ENCODE data around the gene PLSCR2. TPM values are rescaled to one million over a fixed set of nuclear protein-coding genes. Genes with fewer than 3 reads are reported as not detected.
"Not testable (repeated sequence)": the region's sequence is repeated elsewhere in the genome, so short reads cannot be mapped to it uniquely, and the experiment has no call there.

PLSCR2 gene
- total RNA-seq, 1 experiment from 2014 or later = 2.9 TPM

DNA sequence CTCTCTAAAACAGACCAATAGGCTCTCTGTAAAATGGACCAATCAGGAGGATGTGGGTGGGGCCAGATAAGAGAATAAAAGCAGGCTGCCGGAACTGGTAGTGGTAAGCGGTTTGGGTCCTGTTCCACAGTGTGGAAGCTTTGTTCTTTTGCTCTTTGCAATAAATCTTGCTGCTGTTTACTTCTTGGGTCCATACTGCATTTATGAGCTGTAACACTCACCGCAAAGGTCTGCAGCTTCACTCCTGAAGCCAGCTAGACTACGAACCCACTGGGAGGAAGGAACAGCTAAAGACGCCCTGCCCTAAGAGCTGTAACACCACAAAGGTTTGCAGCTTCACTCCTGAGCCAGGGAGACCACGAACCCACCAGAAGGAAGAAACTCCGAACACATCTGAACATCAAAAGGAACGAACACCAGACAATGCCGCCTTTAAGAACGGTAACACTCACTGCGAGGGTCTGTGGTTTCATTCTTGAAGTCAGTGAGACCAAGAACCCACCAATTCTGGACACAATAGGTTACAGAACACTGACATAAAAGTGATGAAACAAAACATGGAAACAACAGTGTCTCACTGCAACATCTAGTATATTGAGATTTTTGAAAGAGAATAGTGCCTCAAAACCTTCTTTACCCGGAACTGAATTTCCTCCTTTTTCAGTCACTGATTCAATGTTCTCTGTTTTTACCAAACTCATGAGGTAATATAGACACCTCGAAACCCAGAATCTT, 28.8 kb upstream of the PLSCR2 start:
- peaks cover 6% of the 10 kb centered on the region for H3K9me3 Mint-ChIP-seq (ENCODE audit: low read depth, unreplicated experiment)
- H3K36me3 Mint-ChIP-seq (ENCODE audit: insufficient read depth, unreplicated experiment) = peaks cover 21% of the 10 kb centered on the region
- intact Hi-C loops (cut with micrococcal nuclease; ENCODE audit: unreplicated experiment) = no loop called here
- H3K27ac Mint-ChIP-seq (ENCODE audit: unreplicated experiment) = no peak overlapping the region
- TF ChIP-seq, protein P1, sequence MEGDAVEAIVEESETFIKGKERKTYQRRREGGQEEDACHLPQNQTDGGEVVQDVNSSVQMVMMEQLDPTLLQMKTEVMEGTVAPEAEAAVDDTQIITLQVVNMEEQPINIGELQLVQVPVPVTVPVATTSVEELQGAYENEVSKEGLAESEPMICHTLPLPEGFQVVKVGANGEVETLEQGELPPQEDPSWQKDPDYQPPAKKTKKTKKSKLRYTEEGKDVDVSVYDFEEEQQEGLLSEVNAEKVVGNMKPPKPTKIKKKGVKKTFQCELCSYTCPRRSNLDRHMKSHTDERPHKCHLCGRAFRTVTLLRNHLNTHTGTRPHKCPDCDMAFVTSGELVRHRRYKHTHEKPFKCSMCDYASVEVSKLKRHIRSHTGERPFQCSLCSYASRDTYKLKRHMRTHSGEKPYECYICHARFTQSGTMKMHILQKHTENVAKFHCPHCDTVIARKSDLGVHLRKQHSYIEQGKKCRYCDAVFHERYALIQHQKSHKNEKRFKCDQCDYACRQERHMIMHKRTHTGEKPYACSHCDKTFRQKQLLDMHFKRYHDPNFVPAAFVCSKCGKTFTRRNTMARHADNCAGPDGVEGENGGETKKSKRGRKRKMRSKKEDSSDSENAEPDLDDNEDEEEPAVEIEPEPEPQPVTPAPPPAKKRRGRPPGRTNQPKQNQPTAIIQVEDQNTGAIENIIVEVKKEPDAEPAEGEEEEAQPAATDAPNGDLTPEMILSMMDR (IDR thresholded peaks at IDR 0.05; ENCODE audit: unreplicated experiment) = no peak
- no TSS peak for BruUV-seq (replicated peaks)
- peaks cover 10% of the 10 kb centered on the region for H3K4me1 Mint-ChIP-seq (ENCODE audit: low read depth, unreplicated experiment)
- CTCF ChIA-PET = no interaction called here
- H3K4me3 Mint-ChIP-seq (ENCODE audit: low read depth, unreplicated experiment) = no peak overlapping the region
- no peaks in the 10 kb centered on the region for H3K27me3 Mint-ChIP-seq (ENCODE audit: unreplicated experiment)
- DNase-seq = no peak

DNA sequence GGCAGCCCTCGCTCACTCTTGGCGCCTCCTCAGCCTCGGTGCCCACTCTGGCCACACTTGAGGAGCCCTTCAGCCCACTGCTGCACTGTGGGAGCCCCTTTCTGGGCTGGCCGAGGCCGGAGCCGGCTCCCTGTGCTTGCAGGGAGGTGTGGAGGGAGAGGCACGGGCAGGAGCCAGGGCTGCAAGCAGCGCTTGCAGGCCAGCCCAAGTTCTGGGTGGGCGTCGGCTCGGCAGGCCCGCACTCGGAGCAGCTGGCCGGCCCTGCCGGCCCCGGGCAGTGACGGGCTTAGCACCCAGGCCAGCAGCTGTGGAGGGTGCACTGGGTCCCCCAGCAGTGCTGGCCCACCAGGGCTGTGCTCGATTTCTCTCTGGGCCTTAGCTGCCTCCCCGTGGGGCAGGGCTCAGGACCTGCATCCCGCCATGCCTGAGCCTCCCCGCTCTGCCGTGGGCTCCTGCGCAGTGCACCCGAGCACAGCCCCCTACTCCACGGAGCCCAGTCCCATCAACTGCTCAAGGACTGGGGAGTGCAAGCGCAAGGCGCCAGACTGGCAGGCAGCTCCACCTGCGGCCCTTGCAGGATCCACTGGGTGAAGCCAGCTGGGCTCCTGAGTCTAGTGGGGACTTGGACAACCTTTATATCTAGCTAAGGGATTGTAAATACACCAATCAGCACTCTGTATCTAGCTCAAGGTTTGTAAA, 27.9 kb upstream of the PLSCR2 start:
- H3K4me3 Mint-ChIP-seq (ENCODE audit: low read depth, unreplicated experiment); H3K9me3 Mint-ChIP-seq (ENCODE audit: low read depth, unreplicated experiment); intact Hi-C loops (cut with micrococcal nuclease; ENCODE audit: unreplicated experiment); H3K27ac Mint-ChIP-seq (ENCODE audit: unreplicated experiment); DNase-seq; H3K4me1 Mint-ChIP-seq (ENCODE audit: low read depth, unreplicated experiment); H3K27me3 Mint-ChIP-seq (ENCODE audit: unreplicated experiment); BruUV-seq (replicated peaks); CTCF ChIA-PET: not testable (repeated sequence)
- peaks cover 13% of the 10 kb centered on the region for H3K36me3 Mint-ChIP-seq (ENCODE audit: insufficient read depth, unreplicated experiment)

DNA sequence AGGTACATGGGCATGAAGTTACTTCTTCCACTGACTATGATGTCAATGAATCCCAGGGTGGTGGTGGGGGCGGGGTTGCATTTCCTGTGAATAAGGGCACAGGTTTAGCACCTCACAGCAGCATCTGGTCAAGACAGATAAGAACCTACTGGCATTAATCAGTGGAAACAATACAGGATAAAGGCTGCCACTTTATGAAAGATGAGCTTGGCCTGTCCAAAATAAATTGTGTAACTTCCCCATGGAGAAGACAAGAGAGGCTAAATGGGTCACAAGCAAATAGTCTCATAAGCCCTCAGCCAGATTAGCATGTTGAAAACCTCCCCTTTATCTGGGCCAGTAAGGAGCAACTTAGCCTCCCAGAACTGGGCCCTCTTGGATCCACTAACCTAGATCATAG, 27.4 kb upstream of the PLSCR2 start:
- CTCF ChIA-PET = interaction anchor here (1.1 kb wide), 1 partner anchor 10 kb away, joined by 3 read pairs; no protein-coding TSS in a partner anchor
- H3K4me1 Mint-ChIP-seq (ENCODE audit: low read depth, unreplicated experiment) = no peaks in the 10 kb centered on the region
- no peak for DNase-seq
- no TSS peak for BruUV-seq (replicated peaks)
- intact Hi-C loops (cut with micrococcal nuclease; ENCODE audit: unreplicated experiment) = no loop called here
- TF ChIP-seq, protein P1 (IDR thresholded peaks at IDR 0.05; ENCODE audit: unreplicated experiment) = no peak
- no peaks in the 10 kb centered on the region for H3K27me3 Mint-ChIP-seq (ENCODE audit: unreplicated experiment)
- no peak overlapping the region for H3K27ac Mint-ChIP-seq (ENCODE audit: unreplicated experiment)
- no peak overlapping the region for H3K4me3 Mint-ChIP-seq (ENCODE audit: low read depth, unreplicated experiment)
- H3K9me3 Mint-ChIP-seq (ENCODE audit: low read depth, unreplicated experiment) = peaks cover 2% of the 10 kb centered on the region
- H3K36me3 Mint-ChIP-seq (ENCODE audit: insufficient read depth, unreplicated experiment) = peaks cover 12% of the 10 kb centered on the region

DNA sequence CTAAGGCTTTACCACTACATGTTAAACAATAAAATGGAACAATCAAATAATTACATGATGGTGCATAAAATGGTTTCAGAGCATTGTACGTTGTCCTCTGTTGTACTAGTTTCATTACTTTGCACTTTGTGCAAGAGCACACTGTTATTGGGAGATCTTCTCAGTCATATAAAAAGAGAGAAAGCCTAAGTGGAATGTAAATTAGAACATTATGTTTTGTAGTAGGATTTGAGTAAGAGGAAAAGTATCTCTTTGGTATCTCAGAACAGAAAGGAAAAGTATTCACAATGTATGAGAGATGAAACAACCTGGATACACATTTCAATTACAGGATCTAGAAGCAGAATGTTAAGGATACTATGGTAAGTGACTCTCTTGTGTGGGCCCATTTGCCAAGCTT, 26.9 kb upstream of the PLSCR2 start:
- BruUV-seq (replicated peaks) = no TSS peak
- H3K27ac Mint-ChIP-seq (ENCODE audit: unreplicated experiment) = no peak overlapping the region
- H3K4me3 Mint-ChIP-seq (ENCODE audit: low read depth, unreplicated experiment) = no peak overlapping the region
- peaks cover 12% of the 10 kb centered on the region for H3K36me3 Mint-ChIP-seq (ENCODE audit: insufficient read depth, unreplicated experiment)
- no peaks in the 10 kb centered on the region for H3K4me1 Mint-ChIP-seq (ENCODE audit: low read depth, unreplicated experiment)
- no peak for DNase-seq
- CTCF ChIA-PET = interaction anchor here (1.1 kb wide), 1 partner anchor 10 kb away, joined by 3 read pairs; no protein-coding TSS in a partner anchor
- H3K27me3 Mint-ChIP-seq (ENCODE audit: unreplicated experiment) = no peaks in the 10 kb centered on the region
- intact Hi-C loops (cut with micrococcal nuclease; ENCODE audit: unreplicated experiment) = no loop called here
- peaks cover 2% of the 10 kb centered on the region for H3K9me3 Mint-ChIP-seq (ENCODE audit: low read depth, unreplicated experiment)
- TF ChIP-seq, protein P1 (IDR thresholded peaks at IDR 0.05; ENCODE audit: unreplicated experiment) = no peak

DNA sequence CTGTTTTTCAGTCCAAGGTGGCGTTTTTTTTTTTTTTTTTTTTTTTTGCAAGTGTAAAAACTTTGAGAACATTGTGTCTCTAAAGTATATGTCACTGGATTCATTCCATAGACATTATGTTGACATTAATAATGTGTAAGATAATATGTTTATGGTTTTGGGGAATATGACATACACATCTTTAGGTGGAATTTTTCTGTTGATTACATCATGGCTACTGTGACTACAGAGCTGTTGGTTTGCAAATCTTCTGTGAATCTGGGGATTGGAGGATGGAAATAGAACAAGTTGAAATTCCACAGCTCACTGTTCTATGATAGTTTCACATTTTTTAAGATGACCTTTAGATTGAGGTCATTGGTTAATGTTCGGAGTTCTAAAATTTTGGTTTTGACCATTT, 24.4 kb upstream of the PLSCR2 start:
- intact Hi-C loops (cut with micrococcal nuclease; ENCODE audit: unreplicated experiment) = no loop called here
- DNase-seq = no peak
- Mint-ChIP-seq H3K4me3 (ENCODE audit: low read depth, unreplicated experiment) (no peak overlapping the region), H3K4me1 (ENCODE audit: low read depth, unreplicated experiment) (no peaks in the 10 kb centered on the region), H3K9me3 (ENCODE audit: low read depth, unreplicated experiment) (peaks cover 5% of the 10 kb centered on the region), H3K27ac (ENCODE audit: unreplicated experiment) (no peak overlapping the region), H3K27me3 (ENCODE audit: unreplicated experiment) (no peaks in the 10 kb centered on the region), H3K36me3 (ENCODE audit: insufficient read depth, unreplicated experiment) (peaks cover 8% of the 10 kb centered on the region)
- CTCF ChIA-PET = no interaction called here
- BruUV-seq (replicated peaks) = no TSS peak
- TF ChIP-seq, protein P1 (IDR thresholded peaks at IDR 0.05; ENCODE audit: unreplicated experiment) = no peak
